IPS-20b (cell line): ENCODE results near the gene DCLRE1B.

Experiments
- H3K27ac ChIP-seq: one replicate; pipeline ENCODE4 v1.5.1; 2013; ENCODE audit warnings: low read length
- H3K27me3 ChIP-seq: 2 replicates; pipeline ENCODE4 v1.6.1; 2013; ENCODE audit warnings: mild to moderate bottlenecking, low read length, inconsistent platforms; ENCODE audit not compliant: insufficient read depth
- H3K36me3 ChIP-seq: 2 replicates; pipeline ENCODE4 v1.6.1; 2013; ENCODE audit warnings: low read depth, mild to moderate bottlenecking, inconsistent platforms, low read length, moderate library complexity; ENCODE audit not compliant: insufficient read depth
- H3K4me1 ChIP-seq: 2 replicates; pipeline ENCODE4 v1.6.1; 2013; ENCODE audit warnings: mild to moderate bottlenecking, control low read depth, inconsistent platforms, low read length, moderate library complexity; ENCODE audit not compliant: insufficient read depth
- H3K4me3 ChIP-seq: 2 replicates; pipeline ENCODE4 v1.5.1; 2013; ENCODE audit warnings: mild to moderate bottlenecking, low read length, inconsistent platforms
- H3K9ac ChIP-seq: 2 replicates; pipeline ENCODE4 v1.6.1; 2013; ENCODE audit warnings: low read depth, mild to moderate bottlenecking, inconsistent platforms, low read length, moderate library complexity
- H3K9me3 ChIP-seq: 2 replicates; pipeline ENCODE4 v1.6.1; 2013; ENCODE audit warnings: mild to moderate bottlenecking, low read depth, low read length, inconsistent platforms; ENCODE audit not compliant: insufficient read depth

The DCLRE1B gene

GRCh38 chr1:113871597-113872113 is 33.5 kb upstream of the DCLRE1B start, which contains the start of gene PTPN22:
TSS of gene PTPN22 (minus strand) at chr1:113871712.
- Histone ChIP-seq H3K27me3 (no peaks in the 10 kb centered on the region), H3K9ac (no peak within 1 kb of the TSS), H3K4me3 (no peak within 1 kb of the TSS), H3K9me3 (no peaks in the 10 kb centered on the region), H3K36me3 (no peaks in the 10 kb centered on the region), H3K4me1 (no peaks in the 10 kb centered on the region), H3K27ac (no peak within 1 kb of the TSS)

- Histone ChIP-seq H3K9me3 (no peaks in the 10 kb centered on the region), H3K27me3 (no peaks in the 10 kb centered on the region), H3K4me3 (no peak overlapping the region), H3K4me1 (no peaks in the 10 kb centered on the region), H3K27ac (no peak overlapping the region), H3K36me3 (no peaks in the 10 kb centered on the region), H3K9ac (no peak overlapping the region)
Measured at GRCh38 chr1:113872219-113872935, 32.7 kb upstream of the DCLRE1B start.

GRCh38 chr1:113874012-113874879 is 30.9 kb upstream of the DCLRE1B start:
- Histone ChIP-seq H3K9me3 (no peaks in the 10 kb centered on the region), H3K4me1 (no peaks in the 10 kb centered on the region), H3K4me3 (no peak overlapping the region), H3K9ac (no peak overlapping the region), H3K27me3 (no peaks in the 10 kb centered on the region), H3K36me3 (no peaks in the 10 kb centered on the region), H3K27ac (no peak overlapping the region)

- Histone ChIP-seq H3K27ac (no peak overlapping the region), H3K36me3 (no peaks in the 10 kb centered on the region), H3K4me3 (no peak overlapping the region), H3K4me1 (peaks cover 2% of the 10 kb centered on the region; the same call in 1 of the 2 replicates), H3K9ac (no peak overlapping the region), H3K27me3 (no peaks in the 10 kb centered on the region), H3K9me3 (no peaks in the 10 kb centered on the region)
Measured at GRCh38 chr1:113875714-113876113, 29.4 kb upstream of the DCLRE1B start.

GRCh38 chr1:113876176-113876575 is 28.9 kb upstream of the DCLRE1B start:
- no peaks in the 10 kb centered on the region for H3K9me3 ChIP-seq
- H3K27ac ChIP-seq, result no peak overlapping the region
- no peak overlapping the region for H3K9ac ChIP-seq
- no peaks in the 10 kb centered on the region for H3K36me3 ChIP-seq
- no peak overlapping the region for H3K4me3 ChIP-seq
- H3K27me3 ChIP-seq, result no peaks in the 10 kb centered on the region
- H3K4me1 ChIP-seq, result peaks cover 2% of the 10 kb centered on the region; the same call in 1 of the 2 replicates

GRCh38 chr1:113879739-113880038 is 25.4 kb upstream of the DCLRE1B start:
- H3K9me3 ChIP-seq, result no peaks in the 10 kb centered on the region
- H3K36me3 ChIP-seq, result no peaks in the 10 kb centered on the region
- H3K4me3 ChIP-seq, result no peak overlapping the region
- H3K27me3 ChIP-seq, result no peaks in the 10 kb centered on the region
- peaks cover 2% of the 10 kb centered on the region; the same call in 1 of the 2 replicates for H3K4me1 ChIP-seq
- H3K27ac ChIP-seq, result no peak overlapping the region
- no peak overlapping the region for H3K9ac ChIP-seq

- Histone ChIP-seq H3K36me3 (no peaks in the 10 kb centered on the region), H3K27me3 (no peaks in the 10 kb centered on the region), H3K9ac (no peak overlapping the region), H3K9me3 (no peaks in the 10 kb centered on the region), H3K4me1 (peaks cover 2% of the 10 kb centered on the region; the same call in 1 of the 2 replicates), H3K4me3 (no peak overlapping the region), H3K27ac (no peak overlapping the region)
Measured at GRCh38 chr1:113881661-113882060, 23.5 kb upstream of the DCLRE1B start.

GRCh38 chr1:113886417-113887401 is 18.4 kb upstream of the DCLRE1B start:
- no peak overlapping the region for H3K27ac ChIP-seq
- H3K27me3 ChIP-seq, result no peaks in the 10 kb centered on the region
- H3K4me1 ChIP-seq, result no peaks in the 10 kb centered on the region
- H3K4me3 ChIP-seq, result no peak overlapping the region
- no peaks in the 10 kb centered on the region for H3K36me3 ChIP-seq
- no peaks in the 10 kb centered on the region for H3K9me3 ChIP-seq
- no peak overlapping the region for H3K9ac ChIP-seq

- no peak within 1 kb of the TSS for H3K4me3 ChIP-seq
- no peak within 1 kb of the TSS for H3K9ac ChIP-seq
- H3K27ac ChIP-seq, result no peak within 1 kb of the TSS
Measured at GRCh38 chr1:113887402-113888175, 17.5 kb upstream of the DCLRE1B start, which contains the start of gene BCL2L15. TSS of gene BCL2L15 (minus strand) at chr1:113887581. CDS start at chr1:113887375, 206 bp downstream.

GRCh38 chr1:113890816-113891215 is 14.3 kb upstream of the DCLRE1B start:
- H3K27ac ChIP-seq, result no peak overlapping the region
- H3K4me3 ChIP-seq, result no peak overlapping the region
- no peaks in the 10 kb centered on the region for H3K9me3 ChIP-seq
- H3K4me1 ChIP-seq, result no peaks in the 10 kb centered on the region
- H3K36me3 ChIP-seq, result peaks cover 14% of the 10 kb centered on the region
- no peaks in the 10 kb centered on the region for H3K27me3 ChIP-seq
- H3K9ac ChIP-seq, result no peak overlapping the region

More at GRCh38 chr1:113887402-113888175, 17.5 kb upstream of the DCLRE1B start, which contains the start of gene BCL2L15:
- H3K27me3 ChIP-seq, result no peaks in the 10 kb centered on the region
- no peaks in the 10 kb centered on the region for H3K4me1 ChIP-seq
- H3K36me3 ChIP-seq, result no peaks in the 10 kb centered on the region
- H3K9me3 ChIP-seq, result no peaks in the 10 kb centered on the region
